ENCODE results near the gene LRRC28.
"Not testable (repeated sequence)": the region's sequence is repeated elsewhere in the genome, so short reads cannot be mapped to it uniquely, and the experiment has no call there.

LRRC28 gene

GRCh38 chr15:99250857-99251841 lies at the start of gene LRRC28:
LRRC28 (plus strand) TSS chr15:99251481; CDS start chr15:99255958, 4,477 bp downstream.
- DNase-seq = peak; percentile 71

- no peak for DNase-seq
These were observed 49.1 kb upstream of the LRRC28 start for GRCh38 chr15:99202176-99202552.

- DNase-seq = no peak
These were observed 43.6 kb upstream of the LRRC28 start for GRCh38 chr15:99207672-99208071.

GRCh38 chr15:99209326-99209725 lies 42.0 kb upstream of the LRRC28 start:
- no peak for DNase-seq

GRCh38 chr15:99210334-99210733 lies 40.9 kb upstream of the LRRC28 start:
- no peak for DNase-seq

GRCh38 chr15:99211926-99212325 lies 39.4 kb upstream of the LRRC28 start:
- no peak for DNase-seq

GRCh38 chr15:99212406-99212805 lies 38.9 kb upstream of the LRRC28 start:
- no peak for DNase-seq

GRCh38 chr15:99213187-99213811 lies 38.0 kb upstream of the LRRC28 start:
- DNase-seq = no peak

GRCh38 chr15:99224372-99225214 lies 26.7 kb upstream of the LRRC28 start:
- DNase-seq = no peak

GRCh38 chr15:99226802-99227201 lies 24.5 kb upstream of the LRRC28 start:
- no peak for DNase-seq

GRCh38 chr15:99228120-99228770 lies 23.0 kb upstream of the LRRC28 start:
- DNase-seq = no peak

GRCh38 chr15:99230867-99231266 lies 20.4 kb upstream of the LRRC28 start:
- no peak for DNase-seq

GRCh38 chr15:99232740-99233139 lies 18.5 kb upstream of the LRRC28 start:
- DNase-seq = no peak

- not testable (repeated sequence) for DNase-seq
These were observed 17.1 kb upstream of the LRRC28 start for GRCh38 chr15:99234160-99234559.

- DNase-seq = no peak
These were observed 12.4 kb upstream of the LRRC28 start for GRCh38 chr15:99238849-99239248.

- no peak for DNase-seq
These were observed 11.6 kb upstream of the LRRC28 start for GRCh38 chr15:99239545-99240198.

GRCh38 chr15:99241752-99242151 lies 9.5 kb upstream of the LRRC28 start:
- DNase-seq = no peak

GRCh38 chr15:99244306-99244705 lies 7.0 kb upstream of the LRRC28 start:
- DNase-seq = no peak

- no peak for DNase-seq
These were observed 4.2 kb upstream of the LRRC28 start for GRCh38 chr15:99247062-99247461.

- no peak for DNase-seq
These were observed 3.1 kb upstream of the LRRC28 start for GRCh38 chr15:99248000-99248715.

GRCh38 chr15:99249270-99249841 lies 1.9 kb upstream of the LRRC28 start, which contains the start of gene TTC23:
TTC23 (minus strand) TSS chr15:99249581; CDS start chr15:99228712, 20,869 bp downstream.
- DNase-seq = no peak
